Measurements from ENCODE around the gene CTDSPL.

CTDSPL gene

DNA sequence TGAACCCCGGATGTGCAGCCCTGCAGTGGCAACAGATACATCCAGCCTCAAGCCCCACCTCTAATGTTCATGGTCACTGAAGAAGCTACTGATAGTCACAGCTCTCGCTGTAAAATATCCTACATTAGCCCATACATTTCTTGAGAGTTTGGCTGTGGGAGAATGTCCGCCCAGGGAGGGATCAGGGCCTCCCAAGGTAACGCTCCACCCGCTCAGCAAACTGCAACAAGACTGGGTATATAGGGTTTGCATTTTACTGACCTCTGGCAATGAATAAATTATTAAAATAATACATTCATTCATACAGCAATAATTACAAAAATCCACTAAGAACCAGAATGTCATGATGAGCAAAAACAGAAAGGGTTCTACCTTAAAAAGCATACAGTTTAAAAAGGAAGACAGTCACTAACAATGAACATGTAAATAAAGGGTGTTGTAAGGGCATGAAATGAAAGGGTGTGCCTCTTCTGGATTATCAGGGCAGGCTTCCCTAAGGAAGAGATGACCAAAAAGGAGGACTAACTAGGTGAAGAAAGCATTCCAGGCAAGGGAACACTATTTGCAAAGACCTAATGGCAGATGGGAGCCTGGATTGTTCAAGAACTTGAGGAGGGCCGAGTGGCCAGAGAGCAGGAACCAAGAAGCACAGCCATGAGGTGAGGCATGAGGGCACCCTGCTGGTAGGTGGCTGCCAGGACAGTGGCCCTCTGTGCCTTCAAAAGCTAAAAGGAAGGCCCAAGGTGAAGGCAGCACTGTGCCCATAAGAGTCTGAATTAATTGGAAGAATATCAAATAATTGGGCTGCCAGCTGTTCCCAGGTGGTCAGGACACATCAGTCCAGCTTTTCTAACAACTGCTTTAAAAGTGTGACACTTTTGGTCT lies 28.1 kb upstream of the CTDSPL start:
- ATAC-seq (ENCODE audit: low read depth) (0 out of 3 replicates have a peak, but pooled peaks have one; percentile 33), DNase-seq (ENCODE audit: low spot score) (no peak)
- TF ChIP-seq, protein P1, sequence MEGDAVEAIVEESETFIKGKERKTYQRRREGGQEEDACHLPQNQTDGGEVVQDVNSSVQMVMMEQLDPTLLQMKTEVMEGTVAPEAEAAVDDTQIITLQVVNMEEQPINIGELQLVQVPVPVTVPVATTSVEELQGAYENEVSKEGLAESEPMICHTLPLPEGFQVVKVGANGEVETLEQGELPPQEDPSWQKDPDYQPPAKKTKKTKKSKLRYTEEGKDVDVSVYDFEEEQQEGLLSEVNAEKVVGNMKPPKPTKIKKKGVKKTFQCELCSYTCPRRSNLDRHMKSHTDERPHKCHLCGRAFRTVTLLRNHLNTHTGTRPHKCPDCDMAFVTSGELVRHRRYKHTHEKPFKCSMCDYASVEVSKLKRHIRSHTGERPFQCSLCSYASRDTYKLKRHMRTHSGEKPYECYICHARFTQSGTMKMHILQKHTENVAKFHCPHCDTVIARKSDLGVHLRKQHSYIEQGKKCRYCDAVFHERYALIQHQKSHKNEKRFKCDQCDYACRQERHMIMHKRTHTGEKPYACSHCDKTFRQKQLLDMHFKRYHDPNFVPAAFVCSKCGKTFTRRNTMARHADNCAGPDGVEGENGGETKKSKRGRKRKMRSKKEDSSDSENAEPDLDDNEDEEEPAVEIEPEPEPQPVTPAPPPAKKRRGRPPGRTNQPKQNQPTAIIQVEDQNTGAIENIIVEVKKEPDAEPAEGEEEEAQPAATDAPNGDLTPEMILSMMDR (IDR thresholded peaks at IDR 0.05; ENCODE audit: poor library complexity, severe bottlenecking) = no peak
- Histone ChIP-seq H3K9me3 (ENCODE audit: severe bottlenecking) (no peaks in the 10 kb centered on the region), H3K27me3 (ENCODE audit: insufficient read depth, poor library complexity, severe bottlenecking) (no peaks in the 10 kb centered on the region), H3K4me3 (ENCODE audit: severe bottlenecking) (no peak overlapping the region), H3K36me3 (ENCODE audit: low read depth) (no peaks in the 10 kb centered on the region), H3K4me1 (ENCODE audit: insufficient read depth, poor library complexity, severe bottlenecking) (no peaks in the 10 kb centered on the region), H3K27ac (ENCODE audit: poor library complexity, severe bottlenecking) (no peak overlapping the region)

DNA sequence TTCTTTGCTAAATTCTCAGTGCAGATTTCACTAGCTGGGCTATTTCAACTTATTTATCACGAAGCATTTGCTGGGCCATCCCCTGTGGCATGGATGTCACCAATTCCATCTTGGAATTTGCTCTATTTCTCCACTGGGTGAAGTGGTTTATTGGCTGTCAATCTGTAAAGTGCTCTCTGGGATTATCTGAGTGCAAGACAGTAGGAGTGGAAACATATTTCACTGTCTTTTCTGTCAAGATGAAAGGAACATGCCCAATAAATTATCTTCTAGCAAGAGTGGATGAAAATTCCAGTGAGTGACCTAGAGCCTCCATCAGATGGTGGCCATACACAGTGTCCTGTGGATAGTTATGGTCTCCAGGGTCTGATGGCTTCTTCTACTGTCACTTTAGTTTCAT lies 25.1 kb upstream of the CTDSPL start:
- Histone ChIP-seq H3K4me3 (ENCODE audit: severe bottlenecking) (no peak overlapping the region), H3K27ac (ENCODE audit: poor library complexity, severe bottlenecking) (no peak overlapping the region), H3K36me3 (ENCODE audit: low read depth) (no peaks in the 10 kb centered on the region), H3K27me3 (ENCODE audit: insufficient read depth, poor library complexity, severe bottlenecking) (no peaks in the 10 kb centered on the region), H3K4me1 (ENCODE audit: insufficient read depth, poor library complexity, severe bottlenecking) (no peaks in the 10 kb centered on the region), H3K9me3 (ENCODE audit: severe bottlenecking) (no peaks in the 10 kb centered on the region)
- TF ChIP-seq, protein P1 (IDR thresholded peaks at IDR 0.05; ENCODE audit: poor library complexity, severe bottlenecking) = no peak
- ATAC-seq (ENCODE audit: low read depth) (no peak), DNase-seq (ENCODE audit: low spot score) (no peak)

DNA sequence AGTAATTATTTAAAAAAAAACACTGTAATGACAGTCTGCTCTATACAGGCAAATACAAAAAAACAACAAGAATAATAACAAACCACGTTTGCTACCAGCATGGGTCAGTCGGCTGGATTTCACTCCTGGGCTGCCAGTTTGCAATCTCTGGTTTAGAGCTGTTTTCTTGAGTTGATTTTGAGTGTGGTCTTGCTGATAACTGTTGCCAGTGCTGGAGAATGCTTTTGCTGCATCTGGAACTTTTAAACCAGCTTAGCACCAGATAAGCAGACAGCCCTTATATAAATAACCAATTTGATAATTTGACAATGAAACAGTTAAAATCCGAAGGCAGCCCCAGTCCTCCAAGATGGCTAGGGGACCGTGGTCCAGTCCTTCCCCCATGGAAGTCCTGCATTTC lies 14.0 kb upstream of the CTDSPL start:
- no peak for ATAC-seq (ENCODE audit: low read depth)
- TF ChIP-seq, protein P1 (IDR thresholded peaks at IDR 0.05; ENCODE audit: poor library complexity, severe bottlenecking) = no peak
- Histone ChIP-seq H3K27me3 (ENCODE audit: insufficient read depth, poor library complexity, severe bottlenecking) (no peaks in the 10 kb centered on the region), H3K4me3 (ENCODE audit: severe bottlenecking) (no peak overlapping the region), H3K36me3 (ENCODE audit: low read depth) (no peaks in the 10 kb centered on the region), H3K4me1 (ENCODE audit: insufficient read depth, poor library complexity, severe bottlenecking) (peaks cover 11% of the 10 kb centered on the region), H3K9me3 (ENCODE audit: severe bottlenecking) (no peaks in the 10 kb centered on the region), H3K27ac (ENCODE audit: poor library complexity, severe bottlenecking) (no peak overlapping the region)
- DNase-seq (ENCODE audit: low spot score) = no peak

DNA sequence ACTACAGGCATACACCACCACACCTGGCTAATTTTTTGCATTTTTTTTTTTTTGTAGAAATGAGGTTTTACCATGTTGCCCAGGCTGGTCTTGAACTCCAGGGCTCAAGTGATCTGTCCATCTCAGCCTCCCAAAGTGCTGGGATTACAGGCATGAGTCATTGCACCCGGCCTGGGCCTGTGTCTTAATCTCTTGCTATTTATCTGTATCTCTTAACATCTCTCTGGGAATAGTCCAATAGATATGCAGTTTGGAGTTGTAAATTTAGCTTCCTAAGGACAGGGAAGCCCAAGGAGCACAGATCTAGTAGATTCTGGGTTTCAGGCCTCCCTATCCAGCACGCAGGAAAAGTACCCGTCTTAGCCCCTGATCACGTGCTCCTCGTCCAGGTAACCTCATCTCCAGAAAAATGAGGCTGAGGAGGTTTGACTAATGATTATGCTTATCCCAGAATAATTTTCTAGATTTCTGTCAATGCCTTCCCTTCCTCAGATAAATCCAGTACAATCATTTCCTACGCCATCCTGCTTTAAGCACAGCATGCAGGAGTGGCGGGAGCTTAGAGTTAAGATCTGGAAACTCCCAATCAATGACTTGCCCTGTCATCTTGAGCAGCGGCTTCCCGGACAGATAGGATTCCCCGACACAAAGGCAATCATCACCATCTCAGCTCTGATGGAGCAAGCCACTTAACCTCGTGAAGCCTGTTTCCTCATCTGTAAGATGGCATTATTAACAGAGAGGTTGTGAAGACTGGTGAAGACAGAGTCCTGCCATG lies 12.3 kb upstream of the CTDSPL start:
- no peak overlapping the region for H3K4me3 ChIP-seq (ENCODE audit: severe bottlenecking)
- H3K9me3 ChIP-seq (ENCODE audit: severe bottlenecking) = no peaks in the 10 kb centered on the region
- no peak overlapping the region for H3K27ac ChIP-seq (ENCODE audit: poor library complexity, severe bottlenecking)
- peaks cover 24% of the 10 kb centered on the region for H3K4me1 ChIP-seq (ENCODE audit: insufficient read depth, poor library complexity, severe bottlenecking)
- ATAC-seq (ENCODE audit: low read depth) (no peak), DNase-seq (ENCODE audit: low spot score) (no peak)
- no peaks in the 10 kb centered on the region for H3K36me3 ChIP-seq (ENCODE audit: low read depth)
- no peaks in the 10 kb centered on the region for H3K27me3 ChIP-seq (ENCODE audit: insufficient read depth, poor library complexity, severe bottlenecking)
- TF ChIP-seq, protein P1 (IDR thresholded peaks at IDR 0.05; ENCODE audit: poor library complexity, severe bottlenecking) = no peak
